PC-9 (cell line): Measurements from ENCODE around the gene PLEKHM1. TPM values are rescaled to one million over a fixed set of nuclear protein-coding genes. Genes with fewer than 3 reads are reported as not detected.
A peak's percentile ranks its signal among the peaks of the same experiment; 100 is the strongest.

ENCODE experiments used
- BruUV-seq: library from RNA; stranded (reverse); fragments of 400-500 nt; replicated peaks from 2 replicates; lab custom pipeline; 2021; lab: Mats Ljungman, UMichigan
- CTCF ChIA-PET: fragments of 300-600 bp; sonication (Branson Sonifier 250); formaldehyde crosslinking; loops from one replicate; lab custom pipeline; 2022; ENCODE audit warnings: antibody characterized with exemption; lab: Charles Lee
- POLR2A ChIA-PET: fragments of 300-600 bp; sonication (Branson Sonifier 250); formaldehyde crosslinking; loops from one replicate; lab custom pipeline; 2022; ENCODE audit warnings: antibody characterized with exemption; ENCODE audit not compliant: unreplicated experiment; lab: Charles Lee
- DNase-seq, 2 experiments: peaks; one replicate each; pipeline versions ENCODE4 v3.0.0 to v3.0.0-alpha.2; 2015 to 2022; ENCODE audit warnings: mixed read lengths in 1 of 2
- H2AFZ ChIP-seq: fragments of 200-600 bp; sonication (generic); 2 replicates; pipeline ENCODE4 v1.8.1; 2017; ENCODE audit warnings: antibody characterized with exemption
- H3F3A ChIP-seq: fragments of 200-600 bp; sonication (generic); 2 replicates; pipeline ENCODE4 v1.8.1; 2017; ENCODE audit warnings: antibody characterized with exemption, mild to moderate bottlenecking, low read depth; ENCODE audit not compliant: insufficient read depth
- H3K27ac ChIP-seq: fragments of 200-600 bp; sonication (generic); 2 replicates; pipeline ENCODE4 v1.6.1; 2016; ENCODE audit warnings: mixed run types
- H3K27me3 ChIP-seq: fragments of 200-600 bp; sonication (generic); 2 replicates; pipeline ENCODE4 v1.6.1; 2016; ENCODE audit warnings: low read depth, mixed run types; ENCODE audit not compliant: insufficient read depth
- H3K36me3 ChIP-seq: fragments of 200-600 bp; sonication (generic); 2 replicates; pipeline ENCODE4 v1.6.1; 2016; ENCODE audit warnings: low read depth, mixed run types
- H3K4me1 ChIP-seq: fragments of 200-600 bp; sonication (generic); replicated peaks from 2 replicates; pipeline ENCODE4 v1.6.1; 2016; ENCODE audit warnings: mixed run types; ENCODE audit not compliant: insufficient read depth
- H3K4me2 ChIP-seq: fragments of 200-600 bp; sonication (generic); 2 replicates; pipeline ENCODE4 v1.6.1; 2017; ENCODE audit warnings: mixed run types
- H3K4me3 ChIP-seq: fragments of 200-600 bp; sonication (generic); 2 replicates; pipeline ENCODE4 v1.6.1; 2016; ENCODE audit warnings: mixed run types
- H3K79me2 ChIP-seq: fragments of 200-600 bp; sonication (generic); 2 replicates; pipeline ENCODE4 v1.6.1; 2017; ENCODE audit warnings: low read depth, mixed run types
- H3K9me2 ChIP-seq: fragments of 200-600 bp; sonication (generic); 2 replicates; pipeline ENCODE4 v1.8.1; 2017; ENCODE audit warnings: mild to moderate bottlenecking; ENCODE audit not compliant: insufficient read depth
- H3K9me3 ChIP-seq: fragments of 200-600 bp; sonication (generic); 2 replicates; pipeline ENCODE4 v1.8.1; 2016; ENCODE audit warnings: low read depth; ENCODE audit not compliant: insufficient read depth
- H4K20me1 ChIP-seq: fragments of 200-600 bp; sonication (generic); 2 replicates; pipeline ENCODE4 v1.8.1; 2017; ENCODE audit not compliant: insufficient read depth
- CTCF ChIP-seq: fragments of 200-600 bp; sonication (generic); conservative IDR thresholded peaks from 2 replicates; pipeline ENCODE4 v1.6.1; 2017; ENCODE audit warnings: mixed run types, antibody characterized with exemption, mild to moderate bottlenecking, moderate library complexity
- EZH2 ChIP-seq: fragments of 200-600 bp; sonication (generic); IDR thresholded peaks from 2 replicates; pipeline ENCODE4 v1.8.0; 2017; ENCODE audit warnings: antibody characterized with exemption, low read depth
- intact Hi-C: fragments of 100-400 bp; cut with micrococcal nuclease; formaldehyde crosslinking; loops from one replicate; pipeline ENCODE4 v1.10.0; 2022; ENCODE audit not compliant: unreplicated experiment
- total RNA-seq: library from RNA; stranded (reverse); gene quantifications from 2 replicates; pipeline ENCODE4 v1.2.3, GENCODE V29; 2021

The PLEKHM1 gene
- total RNA-seq, 1 experiment from 2014 or later: 42.5 TPM

- Histone ChIP-seq H3K4me1 (peaks cover 36% of the 10 kb centered on the region), H3F3A (peaks cover 45% of the 10 kb centered on the region), H3K4me2 (peak overlapping the region; percentile 92), H3K9me2 (no peaks in the 10 kb centered on the region), H3K4me3 (peak overlapping the region; percentile 96; the same call in 1 of the 2 replicates), H3K79me2 (peaks cover 13% of the 10 kb centered on the region; the same call in 1 of the 2 replicates), H3K27ac (no peak overlapping the region), H4K20me1 (no peaks in the 10 kb centered on the region), H3K36me3 (no peaks in the 10 kb centered on the region), H2AFZ (no peak overlapping the region), H3K27me3 (no peaks in the 10 kb centered on the region), H3K9me3 (no peaks in the 10 kb centered on the region)
- DNase-seq: no peak
- POLR2A ChIA-PET: no interaction called here
- BruUV-seq: no TSS peak
- TF ChIP-seq CTCF (no peak), EZH2 (no peak)
- intact Hi-C loops: loop anchor here (2.0 kb wide), 1 partner anchor 155 kb away; no protein-coding TSS in a partner anchor
- CTCF ChIA-PET: interaction anchor here (0.6 kb wide), 1 partner anchor 119 kb away, joined by 11 read pairs; no protein-coding TSS in a partner anchor
These were observed 60.3 kb downstream of the PLEKHM1 start for GRCh38 chr17:45430006-45430737.

- BruUV-seq: no TSS peak
- TF ChIP-seq EZH2 (no peak), CTCF (no peak)
- H2AFZ ChIP-seq: no peak overlapping the region
- no peaks in the 10 kb centered on the region for H3K9me3 ChIP-seq
- ChIA-PET CTCF (no interaction called here), POLR2A (no interaction called here)
- DNase-seq: peak in 1 of 2 experiments; percentile 28
- peaks cover 36% of the 10 kb centered on the region for H3K4me1 ChIP-seq
- intact Hi-C loops: loop anchor here (2.0 to 10.0 kb wide), 5 partner anchors 152 to 405 kb away; partner anchors contain the start of gene HEXIM1
- H3K9me2 ChIP-seq: no peaks in the 10 kb centered on the region
- H3K27me3 ChIP-seq: no peaks in the 10 kb centered on the region
- no peaks in the 10 kb centered on the region for H3K36me3 ChIP-seq
- H3F3A ChIP-seq: peaks cover 40% of the 10 kb centered on the region
- no peak overlapping the region for H3K27ac ChIP-seq
- H3K79me2 ChIP-seq: peaks cover 20% of the 10 kb centered on the region
- H3K4me3 ChIP-seq: no peak overlapping the region
- H3K4me2 ChIP-seq: no peak overlapping the region
- peaks cover 3% of the 10 kb centered on the region; the same call in 1 of the 2 replicates for H4K20me1 ChIP-seq
These were observed 61.0 kb downstream of the PLEKHM1 start for GRCh38 chr17:45429339-45430005.

DNA sequence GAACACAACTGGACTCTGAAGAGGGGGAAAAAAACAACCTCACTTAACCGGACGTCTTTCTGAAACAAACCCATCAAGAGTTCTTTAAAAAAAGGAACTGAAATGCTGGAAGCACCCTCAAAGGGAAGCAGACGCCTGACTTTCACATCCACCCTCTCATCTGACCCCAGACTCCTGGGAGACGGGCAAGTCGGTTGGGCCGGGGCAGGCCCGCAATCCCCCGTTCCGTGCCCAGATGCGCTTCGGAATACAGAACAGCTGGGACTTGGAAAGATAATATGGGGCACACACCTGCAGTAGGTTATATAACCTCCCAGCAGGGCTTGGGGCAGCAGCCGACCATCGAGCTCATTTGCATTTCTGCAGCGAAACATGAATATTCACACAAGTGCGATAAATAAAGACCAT is 61.6 kb downstream of the PLEKHM1 start:
- H3K36me3 ChIP-seq: no peaks in the 10 kb centered on the region
- no TSS peak for BruUV-seq
- peaks cover 7% of the 10 kb centered on the region; the same call in 1 of the 2 replicates for H4K20me1 ChIP-seq
- H3K4me2 ChIP-seq: no peak overlapping the region
- H3K9me3 ChIP-seq: no peaks in the 10 kb centered on the region
- H3F3A ChIP-seq: peaks cover 34% of the 10 kb centered on the region
- ChIA-PET POLR2A (no interaction called here), CTCF (no interaction called here)
- H3K4me1 ChIP-seq: peaks cover 36% of the 10 kb centered on the region
- no peak overlapping the region for H3K27ac ChIP-seq
- DNase-seq: peak in 1 of 2 experiments; percentile 5
- H3K4me3 ChIP-seq: no peak overlapping the region
- no peak overlapping the region for H2AFZ ChIP-seq
- no peaks in the 10 kb centered on the region for H3K9me2 ChIP-seq
- TF ChIP-seq EZH2: no peak
- no peak for TF ChIP-seq CTCF
- peaks cover 26% of the 10 kb centered on the region for H3K79me2 ChIP-seq
- intact Hi-C loops: loop anchor here (5.0 to 10.0 kb wide), 4 partner anchors 152 to 406 kb away; partner anchors contain the start of gene HEXIM1
- no peaks in the 10 kb centered on the region for H3K27me3 ChIP-seq
